Breast epithelium (tissue), 3 donors: ENCODE measurements around the gene IMMP2L.

Source experiments
- CTCF ChIP-seq, 3 donors: fragments of 450-650 bp; IDR thresholded peaks; one replicate each; pipeline ENCODE4 v1.5.1; 2016 to 2017; ENCODE audit warnings: antibody characterized with exemption in 3 of 3, mild to moderate bottlenecking in 3 of 3, moderate library complexity in 3 of 3
- POLR2A ChIP-seq: fragments of 450-650 bp; IDR thresholded peaks from one replicate; pipeline ENCODE4 v1.6.1; 2016; ENCODE audit warnings: antibody characterized with exemption, mild to moderate bottlenecking, moderate library complexity
- POLR2AphosphoS5 ChIP-seq, 3 donors: sonication (generic); formaldehyde crosslinking; IDR thresholded peaks; one replicate each; pipeline ENCODE4 v1.6.1; 2017; ENCODE audit warnings: antibody characterized with exemption in 3 of 3

- no peak for TF ChIP-seq CTCF (IDR thresholded peaks at IDR 0.05)
- TF ChIP-seq POLR2AphosphoS5 (IDR thresholded peaks at IDR 0.05), result no peak
- no peak for TF ChIP-seq POLR2A
Measured at GRCh38 chr7:111401516-111401915, 160.8 kb downstream of the IMMP2L start.
